K562 (cell line): ENCODE results near the gene NEK4. TPM values are rescaled to one million over a fixed set of nuclear protein-coding genes. Genes with fewer than 3 reads are reported as not detected.

Experiments used
- ATAC-seq: fragments of 200-7000 bp; cut with Tn5 transposase; 3 replicates; pipeline ENCODE4 v1.9.1; 2020; ENCODE audit warnings: moderate library complexity
- BruUV-seq: library from RNA; stranded (reverse); fragments of 400-500 nt; replicated peaks from 2 replicates; lab custom pipeline; 2021; lab: Mats Ljungman, UMichigan
- CTCF ChIA-PET: fragments of 300-600 bp; formaldehyde crosslinking; extraction: SDS; loops from one replicate; lab custom pipeline; 2021; ENCODE audit warnings: low intra/inter-chr PET ratio; lab: Yijun Ruan, JAX
- POLR2A ChIA-PET: fragments of 300-600, 350-650 bp; sonication (Branson Sonifier 250); formaldehyde crosslinking; extraction: SDS; loops from one replicate; lab custom pipeline; 2021; ENCODE audit warnings: antibody characterized with exemption, inconsistent platforms; lab: Yijun Ruan, JAX
- DNase-seq, 4 experiments: peaks; one replicate each; pipeline versions ENCODE4 v3.0.0 to v3.0.0-alpha.2; 2011 to 2018; ENCODE audit warnings: low spot score in 3 of 4, mixed read lengths in 3 of 4; ENCODE audit errors: extremely low read depth in 1 of 4
- FAIRE-seq: peaks from 2 replicates; lab custom pipeline; 2011; peaks lifted over from hg19 to GRCh38; lab: Jason Lieb, UNC
- H2AFZ ChIP-seq: 2 replicates; pipeline ENCODE4 v1.6.0; 2011; ENCODE audit warnings: low read depth, low read length, control low read depth, inconsistent platforms
- H3K27ac ChIP-seq: fragments of 200-600 bp; 3 replicates; pipeline ENCODE4 v1.8.0; 2011; ENCODE audit warnings: low read depth, mild to moderate bottlenecking, control low read depth, inconsistent platforms, low read length, moderate library complexity, mixed read lengths; ENCODE audit errors: extremely low read depth
- H3K27me3 ChIP-seq, 2 experiments: fragments of 300-600 bp in 1 of 2; 2 replicates in 1 of 2; 3 replicates in 1 of 2; pipeline versions ENCODE4 v1.6.0 to v1.8.0; 2011; ENCODE audit warnings: inconsistent platforms in 2 of 2, low read length in 2 of 2, mild to moderate bottlenecking in 1 of 2, mixed read lengths in 1 of 2, moderate library complexity in 1 of 2; ENCODE audit not compliant: control insufficient read depth in 2 of 2, insufficient read depth in 2 of 2
- H3K36me3 ChIP-seq: fragments of 300-600 bp; 3 replicates; pipeline ENCODE4 v1.8.0; 2011; ENCODE audit warnings: mild to moderate bottlenecking, low read length, inconsistent platforms; ENCODE audit not compliant: control insufficient read depth, insufficient read depth
- H3K4me1 ChIP-seq, 2 experiments: fragments of 200-600 bp in 1 of 2; replicated peaks in 1 of 2; 2 replicates in 1 of 2; 3 replicates in 1 of 2; pipeline versions ENCODE4 v1.5.1 to v1.8.0; 2011; ENCODE audit warnings: inconsistent platforms in 2 of 2, low read length in 2 of 2, mild to moderate bottlenecking in 1 of 2, mixed read lengths in 1 of 2, moderate library complexity in 1 of 2; ENCODE audit not compliant: control insufficient read depth in 2 of 2, insufficient read depth in 2 of 2
- H3K4me2 ChIP-seq: 2 replicates; pipeline ENCODE4 v1.6.1; 2011; ENCODE audit warnings: low read length, control low read depth, inconsistent platforms, mixed read lengths; ENCODE audit not compliant: insufficient read depth
- H3K4me3 ChIP-seq: fragments of 200-600 bp; sonication (generic), shearing (Covaris generic); 2 replicates; pipeline ENCODE4 v1.5.1; 2016; ENCODE audit warnings: control low read depth, inconsistent platforms
- H3K79me2 ChIP-seq: fragments of 200-600 bp; 3 replicates; pipeline ENCODE4 v1.8.0; 2011; ENCODE audit warnings: low read length, inconsistent platforms; ENCODE audit not compliant: control insufficient read depth, insufficient read depth
- H3K9ac ChIP-seq, 2 experiments: 2 replicates each; pipeline versions ENCODE4 v1.6.0 to v1.6.1; 2011; ENCODE audit warnings: low read depth in 2 of 2, low read length in 2 of 2, control low read depth in 1 of 2, inconsistent platforms in 1 of 2, mild to moderate bottlenecking in 1 of 2, mixed read lengths in 1 of 2; ENCODE audit not compliant: insufficient read depth in 1 of 2
- H3K9me1 ChIP-seq: one replicate; pipeline ENCODE4 v1.6.0; 2011; ENCODE audit warnings: inconsistent platforms, mild to moderate bottlenecking, low read length, moderate library complexity; ENCODE audit not compliant: control insufficient read depth, insufficient read depth
- H3K9me3 ChIP-seq: replicated peaks from 2 replicates; pipeline ENCODE4 v1.5.1; 2011; ENCODE audit warnings: low read depth, low read length, inconsistent platforms; ENCODE audit not compliant: control insufficient read depth, insufficient read depth
- H4K20me1 ChIP-seq: replicated peaks from 2 replicates; pipeline ENCODE4 v1.6.1; 2011; ENCODE audit warnings: low read length, inconsistent platforms, mixed read lengths; ENCODE audit not compliant: control insufficient read depth, insufficient read depth
- ATF1 ChIP-seq, 2 experiments: fragments of 450-650 bp in 1 of 2; IDR thresholded peaks; 2 replicates each; pipeline ENCODE4 v1.6.1; 2016; ENCODE audit warnings: missing compliant biosample characterization in 1 of 2, missing genetic modification characterization in 1 of 2
- NFIC ChIP-seq: fragments of 450-650 bp; IDR thresholded peaks from 2 replicates; pipeline ENCODE4 v1.6.1; 2017; ENCODE audit warnings: mild to moderate bottlenecking, inconsistent platforms
- ZSCAN29 ChIP-seq: fragments of 450-650 bp; IDR thresholded peaks from 2 replicates; pipeline ENCODE4 v1.6.1; 2017
- WGBS: fragments of 100-300 bp; shearing (Covaris generic); methylation state at CpG from one replicate; pipeline ENCODE4 v1.1.6; 2016; ENCODE audit warnings: low coverage, mixed read lengths; ENCODE audit not compliant: insufficient coverage; ENCODE audit errors: missing lambda C conversion rate; 5-methylcytosine and 5-hydroxymethylcytosine counted together
- in situ Hi-C: fragments of 300-500 bp; cut with MboI; formaldehyde crosslinking; loops from 4 replicates; pipeline ENCODE4 v1.15.0; 2018; ENCODE audit warnings: inconsistent platforms, mixed read lengths
- intact Hi-C: fragments of 100-400 bp; cut with micrococcal nuclease; formaldehyde crosslinking; loops from 2 replicates; pipeline ENCODE4 v1.14.2; 2022
- polyA plus RNA-seq, 8 experiments: library from polyadenylated mRNA; depleted of rRNA in 4 of 8; stranded (reverse) in 5 of 8; unstranded in 3 of 8; fragments of >200 nt; fragmentation: Nextera tagmentation in 2 of 8; fragmentation: Illumina TruSeq in 1 of 8; extraction: Ambion mirVana in 2 of 8; extraction: Trizol in 1 of 8; gene quantifications; 2 replicates each; pipeline versions ENCODE4 v1.2.1 to v1.2.3, GENCODE V29; 2011 to 2014; ENCODE audit warnings: inconsistent platforms in 1 of 8, missing spikeins in 1 of 8
- total RNA-seq, 7 experiments: library from RNA; depleted of rRNA in 6 of 7; stranded (reverse); fragments of >200 nt in 6 of 7; fragmentation: Illumina TruSeq in 2 of 7; extraction: Trizol in 2 of 7; gene quantifications; 2 replicates each; pipeline versions ENCODE4 v1.2.1 to v1.2.3, GENCODE V29; 2011 to 2021; ENCODE audit warnings: low replicate concordance in 1 of 7

The NEK4 gene
- total and polyA plus RNA-seq, 9 of the 15 experiments (the other 6 are each of a cell fraction or from before 2014, with no cell fraction given), result 5.8 to 23.1 (median 16.6) TPM

DNA sequence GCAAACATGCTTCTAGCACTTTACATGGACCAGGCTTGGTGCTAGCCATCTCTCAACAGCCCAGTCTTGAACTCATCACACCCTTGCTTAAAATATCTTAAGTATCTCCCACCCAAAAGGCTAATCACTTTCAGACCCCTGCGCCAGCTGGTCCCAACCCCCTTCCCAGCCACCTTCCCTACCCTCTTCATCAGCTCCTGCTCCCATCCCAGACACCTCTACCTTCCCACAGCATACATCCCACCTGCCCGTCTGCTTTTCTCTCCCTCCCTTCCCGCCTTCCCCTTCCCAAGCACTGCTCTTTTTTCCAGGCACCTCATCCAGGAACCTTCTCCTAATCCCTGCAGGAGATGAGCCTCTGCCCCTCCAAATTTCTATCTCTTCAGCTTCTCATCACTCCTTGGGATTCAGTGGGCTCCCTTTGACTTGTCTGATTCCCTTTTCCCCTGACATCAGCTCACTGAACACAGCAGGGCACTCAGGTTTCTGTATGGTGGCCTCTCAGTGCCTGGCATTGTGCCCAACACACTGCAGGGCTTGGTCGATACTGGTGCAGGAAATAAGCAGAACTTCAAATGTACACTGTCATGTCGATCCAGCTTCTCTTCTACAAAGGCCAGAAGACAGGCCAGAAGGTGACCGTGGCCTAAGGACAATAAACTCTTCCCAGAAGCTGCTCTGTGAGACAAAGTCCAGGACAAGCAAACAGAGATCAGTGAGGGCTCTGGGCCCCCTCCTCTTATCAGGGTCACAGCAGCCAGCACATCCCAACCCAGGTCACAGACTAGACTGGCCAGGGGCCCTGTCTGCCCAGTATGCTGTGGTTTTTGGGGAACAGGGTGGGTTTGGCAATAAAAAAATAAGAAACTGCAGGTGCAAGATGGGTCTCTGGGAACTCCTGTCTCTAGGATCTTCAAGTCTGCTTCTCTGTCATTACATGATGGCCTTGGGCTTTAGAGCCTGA is 4.4 kb upstream of the NEK4 start:
- DNase-seq (no peak), FAIRE-seq (no peak), ATAC-seq (no peak)
- CTCF ChIA-PET, result no interaction called here
- in situ Hi-C loops, result no loop called here
- Histone ChIP-seq H3K9ac (peak overlapping the region in 1 of 2 experiments; percentile 48; a peak in 1 of 4 replicates), H3K4me2 (no peak overlapping the region), H3K9me1 (no peaks in the 10 kb centered on the region), H3K4me1 (peaks cover 0 to 4% of the 10 kb centered on the region in 2 experiments; a peak in 2 of 5 replicates), H3K36me3 (no peaks in the 10 kb centered on the region), H3K9me3 (no peaks in the 10 kb centered on the region), H3K27me3 (peaks cover 0 to 6% of the 10 kb centered on the region in 2 experiments; a peak in 1 of 5 replicates), H3K4me3 (no peak overlapping the region), H2AFZ (peak overlapping the region; percentile 70), H3K79me2 (peaks cover 6% of the 10 kb centered on the region), H3K27ac (no peak overlapping the region), H4K20me1 (no peaks in the 10 kb centered on the region)
- POLR2A ChIA-PET, result interaction anchor here (0.5 to 0.6 kb wide), 3 partner anchors 8 to 311 kb away, joined by 3 read pairs; no protein-coding TSS in a partner anchor
- WGBS, result 29% methylated on average over 2 of the region's 6 CpGs
- intact Hi-C loops, result no loop called here
- no TSS peak for BruUV-seq
- TF ChIP-seq NFIC (peak; percentile 27; the same call in 1 of the 2 replicates), ZSCAN29 (no peak), ATF1 (CRISPR knock-in tag; IDR thresholded peaks at IDR 0.05) (no peak), ATF1 (tag; IDR thresholded peaks at IDR 0.05) (no peak)
